Measurements from ENCODE around the gene SELENOO.

SELENOO gene

DNA sequence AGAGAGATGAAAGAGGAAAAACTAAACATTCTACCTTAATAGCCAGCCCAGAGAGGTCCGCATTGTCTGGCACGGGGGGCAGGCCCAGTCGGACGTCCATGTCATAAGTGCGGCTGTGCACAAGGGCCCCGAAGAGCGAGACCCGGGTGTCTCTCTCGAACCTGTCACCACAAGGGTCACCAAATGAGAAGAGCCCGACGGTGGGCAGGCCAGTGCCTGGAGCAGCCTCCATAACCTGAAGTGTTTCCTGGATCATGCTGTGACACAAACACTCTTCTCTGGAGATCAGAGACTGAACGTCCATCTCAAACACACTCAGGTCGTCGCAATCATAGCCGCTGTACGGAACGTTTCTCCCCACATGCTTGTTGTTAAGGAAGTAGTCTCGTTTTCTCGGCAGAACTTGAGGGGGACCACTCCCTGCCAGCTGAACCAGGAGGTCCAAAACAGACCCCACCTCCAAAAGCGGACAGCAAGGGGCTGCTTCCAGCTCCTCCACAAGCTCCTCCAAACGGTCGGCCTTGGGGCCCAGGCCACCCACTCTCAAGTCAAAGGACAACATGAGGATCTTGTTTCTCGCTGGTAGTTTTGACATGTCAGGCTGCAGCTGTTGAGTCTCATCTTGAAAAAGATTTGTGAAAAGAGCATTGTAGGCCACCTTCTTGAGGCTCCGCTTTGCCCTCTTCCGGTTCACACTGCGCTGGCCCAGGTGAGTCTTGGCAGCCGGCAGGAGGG is 43.0 kb downstream of the SELENOO start:
- FAIRE-seq, result no peak

DNA sequence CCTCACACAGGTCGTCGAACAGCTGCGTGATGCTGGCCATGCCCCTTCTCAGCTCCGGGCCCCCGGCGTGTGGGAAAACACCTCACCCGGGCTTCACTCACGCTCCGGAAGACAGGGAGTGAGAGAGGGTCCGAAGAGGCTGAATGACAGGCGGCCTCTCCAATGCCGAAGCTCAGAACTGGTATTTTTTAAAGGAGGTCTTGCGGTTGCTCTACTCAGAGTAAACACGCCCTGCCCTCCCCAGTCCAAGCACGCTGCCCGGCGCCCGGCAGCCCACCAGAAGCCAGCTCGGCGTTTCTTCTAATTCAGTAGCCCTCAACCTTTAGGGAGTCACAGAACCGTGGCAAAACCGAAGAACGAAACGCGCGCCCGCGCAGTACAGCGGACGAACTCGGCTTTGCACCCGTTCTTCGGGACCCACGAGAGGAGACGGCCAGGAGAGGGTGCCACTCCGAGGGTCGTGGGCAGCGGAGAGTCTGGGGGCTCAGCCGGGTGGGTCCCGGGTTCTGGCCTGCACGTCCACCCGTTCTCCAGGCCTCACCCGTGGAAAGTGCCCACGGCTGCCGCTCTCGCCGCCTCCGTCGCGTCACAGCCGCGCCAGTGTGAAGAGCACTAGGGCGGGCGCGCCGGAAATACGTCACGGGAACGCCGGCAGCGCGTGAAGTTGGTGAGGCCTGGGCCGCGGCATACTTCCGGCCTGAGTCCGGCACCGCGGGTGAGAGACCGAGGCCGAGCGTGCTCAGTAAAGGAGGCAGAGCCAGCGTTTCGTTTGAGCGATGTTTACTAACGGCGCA is 43.8 kb downstream of the SELENOO start, which contains the start of gene TUBGCP6:
Gene TUBGCP6 (minus strand): TSS at position 604 of the 794 bp plus-strand sequence. CDS start 564 bp downstream, at position 40.
- FAIRE-seq, result no peak

DNA sequence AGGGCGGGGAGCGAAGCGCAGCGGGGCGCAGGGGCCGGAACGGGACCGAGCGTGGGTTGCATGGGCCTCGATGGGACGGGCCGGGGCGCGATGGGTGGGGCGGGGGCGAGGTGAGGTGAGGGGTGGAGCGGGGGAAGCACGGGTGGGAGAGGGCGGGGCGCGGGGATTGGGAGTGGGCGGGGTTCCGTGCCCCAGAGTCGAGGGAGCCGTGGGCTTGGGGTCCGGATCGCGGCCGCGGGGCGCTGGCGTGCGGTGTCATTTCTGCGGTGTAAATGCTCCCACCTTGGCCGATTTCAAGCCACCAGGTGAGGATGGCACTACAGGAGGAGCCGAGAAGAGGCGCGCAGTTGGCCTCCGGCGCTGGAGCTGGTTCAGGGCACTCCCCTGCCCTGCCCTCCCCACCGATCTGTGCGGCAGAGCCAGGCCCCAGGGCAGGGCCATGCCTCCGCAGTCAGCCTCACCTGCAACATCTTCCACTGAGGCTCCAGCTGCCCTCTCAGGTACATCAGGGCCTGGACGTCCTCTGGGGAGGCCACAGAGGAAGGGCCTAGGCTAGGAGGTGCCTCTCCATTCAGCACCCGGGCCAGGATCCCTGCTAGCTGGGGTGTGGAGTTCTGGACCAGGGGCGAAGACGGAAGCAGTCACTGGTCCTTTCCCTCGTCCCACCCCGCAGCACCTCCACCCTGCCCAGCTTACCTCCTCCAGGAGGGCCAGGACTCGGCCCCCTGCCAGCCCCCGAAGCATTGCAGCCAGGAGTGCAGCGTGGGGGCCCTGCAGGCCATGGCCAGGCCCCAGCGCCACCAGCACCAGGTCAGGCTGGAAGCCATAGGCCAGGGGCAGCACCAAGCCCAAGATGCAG is 44.6 kb downstream of the SELENOO start:
- no peak for FAIRE-seq

DNA sequence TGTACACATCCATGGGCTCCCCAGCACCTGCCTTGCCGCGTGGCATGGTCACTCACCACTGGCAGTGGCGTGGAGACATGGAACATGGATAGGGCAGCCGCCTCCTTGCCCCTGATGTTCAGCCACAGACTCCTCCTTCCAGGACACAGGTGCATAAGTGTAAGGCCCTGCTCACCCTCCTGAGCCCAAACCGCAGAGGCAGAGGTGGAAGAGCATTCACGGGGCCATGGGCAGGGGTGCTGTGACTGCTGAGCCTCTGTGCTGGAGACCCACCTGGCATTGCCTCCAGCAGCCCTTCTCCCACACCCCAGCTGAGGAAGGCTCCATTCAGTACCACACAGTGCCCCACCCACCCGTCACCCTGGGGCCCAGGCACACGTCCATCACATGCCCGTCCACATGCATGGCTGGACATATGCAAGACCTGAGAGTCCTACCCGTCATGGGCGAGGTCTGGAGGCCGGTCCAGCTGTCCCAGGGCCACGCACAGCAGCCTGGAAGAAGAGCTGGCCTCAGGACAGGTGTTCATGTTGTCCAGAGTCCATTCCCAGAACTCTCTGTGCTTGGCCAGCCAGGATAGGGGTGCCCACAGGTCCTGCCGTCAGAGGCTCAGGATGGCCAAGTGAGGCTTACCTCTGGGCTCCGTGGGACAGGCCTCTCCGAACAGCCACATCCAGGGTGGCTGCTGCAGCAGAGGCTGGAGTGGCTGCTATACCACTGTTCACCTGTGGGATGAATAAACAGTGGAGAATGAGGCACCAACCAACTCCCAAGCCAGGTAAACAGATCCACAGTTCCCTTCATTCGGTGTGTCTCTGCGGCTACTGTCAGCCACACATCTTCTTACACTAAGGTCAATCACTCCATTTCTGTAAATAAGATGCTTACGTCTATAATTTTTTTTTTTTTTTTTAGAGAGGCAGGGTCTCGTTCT is 45.7 kb downstream of the SELENOO start:
- no peak for FAIRE-seq

DNA sequence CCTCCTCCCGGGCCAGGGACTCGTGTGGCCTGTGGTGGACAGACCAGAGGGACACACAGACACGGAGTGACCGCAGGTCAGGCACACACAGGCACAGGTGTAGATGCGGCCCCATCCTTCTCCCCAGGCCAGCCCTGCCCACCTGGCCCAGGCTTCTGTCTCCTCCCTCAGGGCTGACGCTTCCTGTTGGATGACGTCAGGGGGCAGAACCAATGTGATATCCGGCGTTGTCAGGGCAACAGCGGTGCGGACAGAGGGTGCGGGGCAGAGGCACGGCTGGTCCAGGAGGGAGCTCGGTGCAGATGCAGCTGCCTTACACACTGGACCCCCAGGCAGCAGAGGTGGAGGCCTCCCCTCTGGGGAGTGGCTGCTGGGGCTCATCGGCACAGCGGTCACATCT is 46.9 kb downstream of the SELENOO start:
- no peak for FAIRE-seq

DNA sequence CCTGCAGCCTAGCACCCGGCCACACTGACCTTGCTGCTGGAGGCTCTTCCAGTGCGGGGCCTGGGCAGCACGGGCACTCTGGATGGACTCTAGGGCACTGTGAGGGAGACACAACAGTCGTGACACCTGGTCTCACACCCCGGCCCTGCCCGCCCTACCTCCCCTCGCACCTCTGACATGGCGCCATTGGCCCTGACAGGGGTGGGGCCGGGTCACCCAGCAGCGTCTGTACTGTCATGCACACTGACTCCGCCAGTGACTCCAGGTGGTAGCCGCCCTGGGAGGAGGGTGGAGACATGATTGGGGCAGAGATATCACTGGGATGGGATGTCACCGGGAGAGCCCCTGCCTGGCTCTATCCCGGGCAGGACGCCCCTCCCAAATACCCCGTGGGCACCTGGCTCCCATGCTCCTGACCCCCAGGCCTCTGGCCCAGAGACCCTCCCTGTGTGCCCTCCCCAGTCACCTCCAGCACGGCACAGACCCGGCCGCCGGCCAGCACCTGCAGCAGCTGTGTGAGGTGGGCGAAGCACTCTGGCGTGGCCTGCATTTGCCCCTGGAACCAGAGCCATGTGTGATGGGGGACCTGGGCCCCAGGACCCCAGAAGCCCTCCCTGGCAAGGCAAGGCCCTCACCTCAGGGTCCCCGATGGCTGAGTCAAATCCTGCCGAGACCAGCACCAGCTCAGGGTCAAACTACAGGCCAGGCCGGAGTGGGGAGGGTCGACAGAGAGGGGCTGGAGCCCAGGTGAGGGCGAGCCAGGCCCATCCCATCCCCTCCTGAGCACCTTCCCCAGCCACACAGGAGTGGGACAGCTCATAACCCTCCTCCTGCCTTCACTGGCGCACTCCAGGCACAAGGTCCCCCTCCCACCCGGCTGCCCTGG is 47.6 kb downstream of the SELENOO start:
- FAIRE-seq, result no peak

DNA sequence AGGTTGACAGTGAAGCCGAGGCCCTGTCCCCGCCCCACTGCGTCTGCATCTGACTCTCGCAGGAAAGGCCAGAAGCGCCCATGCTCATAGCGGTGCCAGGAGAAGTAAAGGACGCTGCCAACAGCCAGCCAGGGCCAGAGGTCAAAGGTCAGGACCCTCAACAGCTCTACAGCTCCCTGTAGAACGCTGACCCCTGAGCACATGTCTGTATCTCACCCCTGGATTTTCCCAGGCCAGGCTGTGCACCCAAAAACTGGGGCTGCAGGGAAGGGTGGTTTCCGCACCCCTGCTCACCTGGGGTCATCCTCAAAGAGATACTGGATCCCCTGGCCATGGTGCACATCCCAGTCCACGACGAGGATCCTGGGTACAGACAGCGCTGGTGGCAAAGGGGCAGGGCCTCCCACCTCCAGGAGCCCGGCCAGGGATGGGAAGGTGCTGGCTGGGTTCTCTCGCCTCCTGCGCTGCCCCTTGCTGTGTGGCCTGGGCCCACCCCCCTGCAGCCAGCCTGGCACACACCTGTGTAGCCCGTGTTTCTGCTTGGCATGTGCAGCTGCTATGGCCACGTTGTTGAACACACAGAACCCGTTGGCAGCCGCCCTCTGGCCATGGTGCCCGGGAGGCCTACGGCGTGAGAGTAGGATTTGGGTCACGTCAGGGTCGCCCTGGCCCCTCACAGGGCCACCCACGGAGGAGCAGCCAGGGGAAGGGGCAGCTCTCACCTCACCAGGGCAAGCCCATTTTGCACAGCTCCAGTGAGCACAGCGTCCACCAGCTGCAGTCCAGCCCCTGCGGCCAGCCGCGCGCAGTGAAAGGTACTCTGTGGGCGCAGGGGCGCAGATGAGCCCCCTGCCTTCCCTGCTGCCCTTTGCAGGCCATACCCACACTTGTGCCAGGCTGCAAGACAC is 48.8 kb downstream of the SELENOO start:
- FAIRE-seq, result no peak

DNA sequence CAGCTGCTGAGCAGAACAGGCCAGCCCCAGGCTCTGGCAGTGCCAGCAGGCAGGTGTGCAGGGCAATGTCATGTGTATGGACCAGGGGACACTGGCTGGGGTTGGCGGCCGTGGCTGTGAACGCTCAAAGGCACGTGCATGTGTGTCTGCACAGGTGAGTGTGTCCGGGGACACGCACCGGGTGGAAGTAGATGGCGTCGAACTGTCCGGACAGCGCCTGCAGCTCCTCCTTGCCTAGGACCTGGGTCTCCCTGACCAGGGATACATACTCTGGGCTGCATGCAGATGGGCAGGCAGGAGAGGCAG is 49.4 kb downstream of the SELENOO start:
- FAIRE-seq, result no peak

DNA sequence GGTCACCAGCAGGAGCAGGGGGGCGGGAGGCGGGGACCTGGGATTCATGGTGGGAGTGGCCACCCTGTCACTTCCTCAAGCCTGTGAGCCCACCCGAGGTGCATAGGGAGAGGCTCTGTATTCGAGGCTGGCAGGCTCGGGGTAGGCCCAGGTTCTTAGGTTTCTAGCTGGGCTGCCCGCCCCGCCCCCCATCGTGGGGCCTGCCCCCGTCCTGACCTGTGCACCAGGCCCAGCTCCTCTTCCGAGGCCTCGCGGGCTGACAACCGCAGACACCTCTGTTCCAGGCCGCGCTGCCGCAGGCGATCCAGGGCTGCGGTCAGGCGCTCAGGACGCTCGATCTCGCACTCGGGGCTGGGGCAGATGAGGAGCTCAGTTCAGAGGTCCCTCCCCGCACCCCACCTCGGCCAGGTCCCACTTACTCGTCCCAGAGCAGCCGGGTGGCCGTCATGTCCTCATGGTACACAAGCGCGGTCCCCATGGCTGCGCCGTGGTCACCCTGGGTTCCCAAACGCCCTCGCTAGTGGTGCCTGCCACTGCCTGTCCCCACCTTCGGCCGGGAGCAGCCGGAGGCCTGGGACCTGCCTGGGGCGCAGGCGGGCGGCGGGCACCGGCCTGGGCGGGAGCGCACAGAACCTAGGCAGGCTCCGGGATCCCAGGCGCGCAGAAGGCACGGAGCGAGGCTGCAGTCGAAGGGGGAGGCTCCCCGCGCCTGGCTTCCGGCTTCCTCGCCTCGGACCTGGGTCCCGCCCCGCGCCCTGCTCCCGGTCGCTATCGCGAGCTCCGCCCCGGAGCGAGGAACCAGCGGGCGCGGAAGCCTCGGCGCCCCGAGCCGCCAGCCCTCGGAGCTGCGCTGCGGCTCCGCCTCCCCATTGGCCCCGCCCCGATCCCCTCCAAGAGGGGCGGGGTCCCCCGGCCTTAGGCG is 50.0 kb downstream of the SELENOO start, which contains the start of gene HDAC10:
Gene HDAC10 (minus strand): TSS at position 711 of the 922 bp plus-strand sequence. CDS start 233 bp downstream, at position 478.
- no peak for FAIRE-seq

DNA sequence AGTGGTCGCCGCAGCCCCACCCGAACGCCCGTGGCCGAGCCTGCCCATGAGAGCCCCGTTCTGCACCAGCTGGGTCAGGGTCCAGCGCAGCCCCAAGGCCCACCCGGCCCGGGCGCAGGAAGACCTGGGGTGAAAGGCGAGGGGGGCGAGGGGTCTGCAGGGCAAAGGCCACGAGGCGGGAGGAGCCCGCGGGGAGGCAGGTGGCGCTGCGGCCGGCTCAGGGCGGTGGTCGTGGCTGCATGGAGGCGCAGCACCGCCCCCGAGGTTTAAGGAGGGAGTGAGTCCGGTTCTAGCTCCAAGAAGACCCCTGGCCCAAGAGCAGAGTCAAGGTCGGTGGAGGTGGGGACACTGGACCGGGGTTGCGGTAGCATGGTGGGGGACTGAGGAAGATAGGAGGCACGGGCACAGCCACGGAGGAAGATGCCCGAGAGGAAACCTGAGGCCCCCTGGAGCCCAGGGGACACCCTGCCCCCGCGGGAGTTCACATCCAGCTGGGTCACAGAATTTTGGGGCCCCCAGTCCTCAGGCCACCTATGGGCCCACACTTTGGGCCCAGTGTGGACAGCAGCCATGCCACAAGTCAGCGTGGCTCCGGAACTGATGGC is 50.8 kb downstream of the SELENOO start:
- no peak for FAIRE-seq

DNA sequence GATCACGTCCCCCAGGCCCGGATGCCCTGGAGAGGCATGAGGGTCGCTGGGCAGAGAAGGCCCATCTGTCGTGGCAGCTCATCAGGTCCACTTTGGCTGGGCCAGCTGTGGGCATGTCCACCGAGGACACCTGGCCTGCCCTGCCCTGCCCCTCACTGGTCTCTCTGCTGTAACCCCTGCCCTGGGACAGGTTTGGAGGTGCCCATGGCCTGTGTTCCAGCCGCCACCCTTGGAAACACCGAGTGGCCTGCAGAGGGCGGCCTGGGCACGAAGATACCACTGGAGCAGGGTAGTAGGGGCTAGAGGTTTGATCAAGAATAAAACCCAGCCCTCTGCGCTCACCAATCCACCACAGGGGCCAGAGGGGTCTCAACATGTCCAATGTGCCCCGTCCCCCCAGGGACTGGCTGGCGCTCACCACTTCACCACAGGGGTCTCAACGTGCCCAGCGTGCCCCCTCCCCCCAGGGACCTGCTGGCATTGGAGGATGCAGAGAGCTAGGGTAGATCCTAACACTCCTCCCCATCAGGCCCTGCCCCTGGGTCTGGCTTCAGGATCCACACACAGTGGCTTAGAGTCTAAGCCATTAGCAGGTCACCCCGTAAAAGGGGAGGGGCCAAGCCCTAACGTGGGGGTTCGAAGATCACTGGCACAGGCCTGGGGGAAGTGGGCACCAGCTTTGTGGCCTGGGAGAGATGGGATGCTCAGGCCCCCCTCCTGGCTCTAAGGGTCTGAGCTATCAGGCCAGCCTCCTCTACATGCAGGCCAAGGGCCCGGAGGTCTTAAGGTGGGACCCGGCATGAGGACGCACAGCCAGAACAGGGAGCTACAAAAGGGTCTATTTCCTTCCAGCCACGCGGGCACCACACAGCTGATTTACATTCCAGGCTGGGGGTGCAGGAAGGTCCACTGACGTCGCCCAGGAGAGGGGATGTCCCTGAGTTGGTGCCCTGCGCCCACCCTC is 51.6 kb downstream of the SELENOO start:
- no peak for FAIRE-seq

DNA sequence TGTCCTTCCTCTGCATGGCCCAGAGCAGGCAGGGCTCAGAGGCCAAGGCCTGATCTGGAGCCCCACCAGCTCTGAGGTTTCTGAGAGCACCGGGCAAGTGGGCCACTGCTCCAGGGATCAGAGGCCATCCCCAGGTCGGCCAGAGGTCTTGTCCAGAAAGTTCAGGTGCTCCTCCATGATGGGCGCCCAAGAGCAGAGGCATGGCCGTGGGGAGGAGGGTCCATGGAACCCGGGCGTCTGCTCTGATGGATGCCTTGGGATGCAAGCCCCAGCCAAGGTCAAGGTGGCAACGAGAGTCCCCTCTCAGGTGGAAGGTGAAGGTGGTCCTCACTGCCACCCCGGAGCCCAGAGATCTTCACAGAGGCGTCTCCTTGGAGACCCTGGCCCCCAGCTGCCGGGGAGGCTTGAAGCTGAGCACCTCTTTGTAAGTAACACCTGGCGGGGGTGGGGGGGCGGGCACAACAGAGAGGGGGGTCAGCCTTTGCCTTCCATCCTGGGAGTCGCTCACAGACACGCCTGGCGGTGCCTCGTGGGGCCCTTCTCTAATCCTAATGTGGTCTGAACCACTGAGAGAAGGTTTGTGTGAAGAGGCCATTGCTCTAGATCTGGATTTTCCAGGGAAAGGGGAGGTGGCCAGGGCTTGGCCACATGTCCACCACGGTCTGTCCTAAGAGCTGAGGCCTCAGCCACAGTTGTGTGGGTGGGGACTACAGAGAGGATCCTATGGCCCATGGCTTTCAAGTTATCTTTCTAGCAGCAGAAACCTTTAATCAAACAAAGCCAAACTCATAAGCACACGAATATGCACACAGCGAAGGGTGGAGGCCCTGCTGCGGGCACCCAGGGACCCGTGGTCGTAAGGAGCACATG is 52.5 kb downstream of the SELENOO start:
- FAIRE-seq, result no peak

DNA sequence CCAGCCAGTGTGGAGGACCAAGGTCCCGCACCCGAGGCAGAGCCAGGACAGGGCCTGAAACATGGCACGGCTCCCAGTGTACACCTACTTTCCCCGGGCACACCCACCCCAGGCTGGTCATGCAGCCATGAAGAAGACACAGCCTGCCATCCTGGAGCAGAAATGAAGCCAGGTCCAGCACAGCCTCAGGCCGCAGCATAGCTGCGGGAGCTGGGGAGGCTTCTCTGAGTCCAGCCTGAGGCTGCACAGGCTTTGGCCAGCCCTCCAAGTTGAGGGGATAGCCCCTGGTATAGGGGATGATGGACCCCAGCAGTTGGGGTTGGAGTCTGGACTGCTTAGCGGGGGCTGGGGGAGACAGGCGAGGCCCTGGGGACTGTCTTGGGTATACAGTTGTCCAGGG is 53.1 kb downstream of the SELENOO start:
- no peak for FAIRE-seq

DNA sequence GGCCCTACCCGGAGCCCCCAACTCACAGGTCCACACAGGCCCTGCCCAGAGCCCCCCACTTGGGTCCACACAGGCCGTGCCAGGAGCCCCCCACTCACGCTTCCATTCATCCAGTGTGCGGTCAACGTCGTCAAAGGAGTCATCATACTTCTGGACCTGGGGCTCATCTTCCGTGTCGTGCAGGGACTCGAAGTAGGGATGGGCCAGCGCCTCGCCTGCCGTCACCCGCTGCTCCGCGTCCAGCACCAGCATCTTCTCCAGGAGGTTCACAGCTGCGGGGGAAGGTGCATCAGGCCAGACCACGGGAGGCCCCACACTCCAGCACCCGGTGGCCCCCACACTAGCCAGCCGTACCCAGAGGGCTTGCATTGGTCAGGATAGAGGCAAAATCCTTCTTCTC is 54.3 kb downstream of the SELENOO start:
- FAIRE-seq, result no peak

DNA sequence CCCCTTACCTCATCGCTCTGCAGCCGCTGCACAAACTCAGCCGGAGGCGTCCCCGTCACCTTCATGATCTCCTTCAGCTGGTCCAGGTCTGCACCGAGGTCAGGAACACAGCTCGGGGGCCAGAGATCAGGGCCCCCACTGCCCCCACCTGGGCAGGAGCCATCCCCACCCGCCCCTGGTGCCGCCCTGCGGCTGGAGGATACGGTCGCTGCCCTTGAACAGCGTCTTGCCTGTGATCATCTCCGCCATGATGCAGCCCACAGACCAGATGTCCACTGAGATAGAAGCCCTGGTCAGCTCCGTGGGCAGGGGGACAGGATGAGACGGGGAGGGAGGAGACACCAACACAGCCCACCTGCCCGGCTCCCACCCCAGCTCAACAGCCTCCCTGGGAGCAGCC is 54.8 kb downstream of the SELENOO start:
- no peak for FAIRE-seq

DNA sequence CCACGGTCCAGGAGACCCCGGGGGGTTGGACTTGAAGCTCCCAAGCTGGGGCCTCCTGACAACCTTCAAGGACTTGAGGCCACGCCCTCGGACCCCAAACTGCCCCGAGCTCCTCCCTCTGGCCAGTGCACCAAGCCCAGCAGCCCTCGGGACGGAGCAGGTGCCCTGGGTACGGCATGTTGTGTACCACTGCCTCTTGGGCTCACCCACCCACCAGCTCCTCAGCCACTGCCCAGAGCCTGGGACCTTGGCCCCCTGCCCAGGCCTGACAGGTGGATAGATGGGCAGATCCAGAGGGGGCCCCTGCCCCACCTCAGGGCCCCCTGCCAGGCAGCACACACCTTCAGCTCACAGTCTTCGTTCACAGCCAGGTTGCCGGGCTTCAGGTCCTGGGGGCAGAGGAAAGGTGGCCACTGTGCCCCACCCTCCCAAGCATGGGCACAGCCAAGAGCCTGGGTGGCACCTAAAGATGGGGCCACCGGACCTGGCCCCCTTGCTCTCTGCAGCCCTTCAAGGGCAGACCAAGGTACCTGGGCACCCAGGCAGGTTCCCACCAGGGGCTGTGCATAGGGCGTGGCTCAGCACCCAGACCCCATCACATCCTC is 55.5 kb downstream of the SELENOO start:
- no peak for FAIRE-seq
